T47D (cell line): ENCODE measurements around the gene SDF2L1.

ENCODE experiments used
- DNase-seq, 2 experiments: peaks; one replicate each; pipeline versions ENCODE4 v3.0.0 to v3.0.0-alpha.2; 2011 to 2012; ENCODE audit warnings: low read depth in 1 of 2, low spot score in 1 of 2
- JUND ChIP-seq: IDR thresholded peaks from 2 replicates; pipeline ENCODE4 v1.6.1; 2012; ENCODE audit warnings: low read depth
- in situ Hi-C: cut with HindIII; loops from 2 replicates; pipeline ENCODE4 v1.10.0; 2016; ENCODE audit warnings: low sequenced_read_pairs, low pct_unique_long_range_greater_than_20kb

Gene SDF2L1

DNA sequence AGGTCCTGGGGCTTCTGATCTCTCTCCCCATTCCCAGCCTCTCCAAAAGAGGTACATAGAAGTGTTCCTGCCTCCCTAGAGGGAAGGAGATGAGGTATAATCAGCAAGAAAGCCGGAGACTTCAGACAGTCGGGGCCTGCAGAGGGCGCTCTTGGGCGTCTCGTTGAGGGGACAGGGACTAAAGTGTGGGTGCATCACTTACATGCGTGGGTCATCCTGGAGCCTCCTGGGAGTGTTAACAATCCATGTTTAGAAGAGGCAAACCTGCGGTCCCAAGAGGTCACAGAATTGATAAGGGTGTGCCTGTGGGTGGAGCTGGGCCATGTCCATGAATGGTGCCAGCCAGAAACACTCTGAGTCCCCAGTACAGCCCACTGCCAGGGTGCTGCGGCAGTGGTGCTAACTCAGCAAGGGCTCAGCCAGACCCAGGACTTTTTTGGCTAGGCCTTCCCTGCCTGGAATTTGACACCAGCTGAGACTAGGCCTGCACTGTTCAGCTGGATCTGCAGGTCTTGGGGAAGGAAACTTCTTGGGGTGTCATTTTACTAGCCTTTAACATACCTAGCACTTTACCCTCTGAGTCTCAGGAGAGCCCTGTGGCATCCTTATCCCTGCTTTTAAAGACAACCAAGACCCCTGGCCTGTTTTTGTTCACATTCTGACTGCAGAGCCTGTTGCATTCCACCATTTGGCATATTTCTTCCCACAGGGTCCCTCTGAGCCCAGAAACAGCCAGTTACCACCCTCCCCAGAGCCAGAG, 17.8 kb upstream of the SDF2L1 start:
- in situ Hi-C loops = no loop called here
- peak; percentile 21 to 77 for DNase-seq
- no peak for TF ChIP-seq JUND

DNA sequence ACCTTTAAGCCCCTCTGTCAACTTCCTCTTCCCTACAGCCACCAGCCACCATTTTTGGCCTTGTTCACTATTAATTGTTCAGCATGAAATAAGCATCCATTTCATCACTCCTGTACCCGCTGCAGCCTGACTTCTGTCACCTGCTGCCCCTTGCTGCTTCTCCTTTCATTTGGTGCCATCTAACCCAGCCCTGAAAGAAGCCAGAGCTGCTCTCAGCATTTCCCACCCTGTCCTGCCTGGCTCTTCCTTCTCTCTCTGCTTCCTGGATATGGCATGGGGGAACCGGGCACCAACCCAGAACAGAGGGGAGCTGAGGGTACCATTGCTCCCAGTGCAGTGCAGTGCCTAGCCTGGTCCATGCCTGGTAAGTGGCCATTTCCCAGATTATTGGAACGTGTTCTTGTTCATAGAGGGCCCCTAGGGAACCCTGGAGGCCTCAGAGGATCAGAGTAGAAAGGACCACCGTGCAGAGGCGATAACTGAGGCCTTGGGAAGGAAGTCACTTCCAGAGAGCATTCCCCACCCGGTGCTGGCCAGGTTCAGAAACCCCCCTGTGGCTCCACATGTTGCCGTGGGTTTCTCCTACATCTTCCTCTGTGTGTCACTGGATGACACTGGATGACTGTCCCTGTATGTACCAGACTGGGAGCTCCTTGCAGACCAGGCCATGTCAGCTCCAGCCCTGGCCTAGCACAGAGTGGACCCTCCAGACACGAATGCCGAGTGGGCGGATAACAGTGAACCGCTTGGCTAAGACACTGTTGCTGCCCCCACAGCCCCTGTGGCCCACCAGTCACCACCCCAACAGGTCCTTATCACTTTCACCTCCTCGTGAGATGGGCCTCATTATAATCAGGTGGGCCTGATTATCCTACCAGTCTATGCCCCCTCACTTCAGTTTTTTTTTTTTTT, 17.0 kb upstream of the SDF2L1 start:
- in situ Hi-C loops = no loop called here
- DNase-seq = no peak
- no peak for TF ChIP-seq JUND

DNA sequence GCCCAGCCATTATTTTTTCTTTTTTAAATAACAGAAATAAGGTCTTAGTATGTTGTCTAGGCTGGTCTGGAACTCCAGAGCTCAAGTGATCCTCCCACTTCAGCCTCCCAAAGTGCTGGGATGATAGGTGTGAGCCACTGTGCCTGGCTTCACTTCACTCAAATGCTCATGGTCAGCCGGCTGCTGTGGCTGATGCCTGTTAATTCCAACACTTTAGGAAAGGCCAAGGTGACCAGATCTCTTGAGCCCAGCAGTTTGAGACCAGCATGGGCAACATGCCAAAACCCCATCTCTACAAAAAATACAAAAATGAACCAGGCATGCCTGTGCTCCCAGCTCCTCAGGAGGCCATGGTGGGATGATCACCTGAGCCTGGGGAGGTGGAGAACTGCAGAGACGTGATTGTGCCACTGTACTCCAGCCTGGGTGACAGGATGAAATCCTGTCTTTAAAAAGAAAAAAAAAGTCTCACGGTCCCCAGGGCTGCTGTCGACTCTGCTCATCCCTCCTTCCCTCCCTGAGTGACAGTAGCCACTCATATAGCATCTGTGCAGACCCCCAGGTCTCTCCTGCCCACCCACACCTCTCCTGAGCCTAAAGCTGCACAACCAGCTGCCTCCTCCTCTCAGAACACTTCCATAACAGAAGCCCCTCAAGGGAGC, 15.9 kb upstream of the SDF2L1 start:
- no peak for TF ChIP-seq JUND
- in situ Hi-C loops = no loop called here
- no peak for DNase-seq

DNA sequence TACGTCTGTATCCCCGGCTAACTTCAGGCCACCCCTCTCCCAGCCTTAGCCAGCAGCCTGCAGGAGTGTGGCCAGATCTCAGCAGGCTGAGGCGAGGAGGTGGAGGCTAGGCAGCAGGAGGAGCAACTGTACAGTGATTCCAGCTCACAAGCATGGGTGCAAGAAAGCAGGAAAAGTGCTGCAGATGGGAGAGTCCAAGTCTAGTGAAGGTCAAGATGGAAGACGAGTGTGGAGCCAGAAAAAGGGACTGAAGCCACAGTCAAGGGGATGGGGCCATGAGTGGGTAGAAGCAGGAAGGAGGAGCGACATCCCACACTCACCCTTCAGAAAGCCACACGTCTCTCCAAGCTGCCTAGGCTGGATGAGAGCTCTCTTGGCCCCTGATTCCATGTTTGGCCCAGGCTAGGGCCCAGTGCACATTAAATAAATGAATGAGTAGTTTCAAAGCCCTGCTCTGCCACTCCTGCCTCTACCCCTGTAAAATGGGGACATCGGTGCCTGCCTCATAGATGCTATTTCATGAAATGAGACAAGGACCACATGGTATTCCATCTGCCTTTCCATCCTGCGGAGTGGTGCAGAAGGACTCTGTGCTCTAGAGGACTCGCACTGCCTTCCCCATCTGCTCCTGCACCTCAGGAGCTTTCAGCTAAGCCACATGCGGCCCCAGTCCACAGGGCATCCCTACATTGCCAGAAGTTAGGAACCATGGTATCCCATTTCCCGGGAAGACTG, 15.2 kb upstream of the SDF2L1 start:
- no peak for TF ChIP-seq JUND
- in situ Hi-C loops = no loop called here
- DNase-seq = no peak

DNA sequence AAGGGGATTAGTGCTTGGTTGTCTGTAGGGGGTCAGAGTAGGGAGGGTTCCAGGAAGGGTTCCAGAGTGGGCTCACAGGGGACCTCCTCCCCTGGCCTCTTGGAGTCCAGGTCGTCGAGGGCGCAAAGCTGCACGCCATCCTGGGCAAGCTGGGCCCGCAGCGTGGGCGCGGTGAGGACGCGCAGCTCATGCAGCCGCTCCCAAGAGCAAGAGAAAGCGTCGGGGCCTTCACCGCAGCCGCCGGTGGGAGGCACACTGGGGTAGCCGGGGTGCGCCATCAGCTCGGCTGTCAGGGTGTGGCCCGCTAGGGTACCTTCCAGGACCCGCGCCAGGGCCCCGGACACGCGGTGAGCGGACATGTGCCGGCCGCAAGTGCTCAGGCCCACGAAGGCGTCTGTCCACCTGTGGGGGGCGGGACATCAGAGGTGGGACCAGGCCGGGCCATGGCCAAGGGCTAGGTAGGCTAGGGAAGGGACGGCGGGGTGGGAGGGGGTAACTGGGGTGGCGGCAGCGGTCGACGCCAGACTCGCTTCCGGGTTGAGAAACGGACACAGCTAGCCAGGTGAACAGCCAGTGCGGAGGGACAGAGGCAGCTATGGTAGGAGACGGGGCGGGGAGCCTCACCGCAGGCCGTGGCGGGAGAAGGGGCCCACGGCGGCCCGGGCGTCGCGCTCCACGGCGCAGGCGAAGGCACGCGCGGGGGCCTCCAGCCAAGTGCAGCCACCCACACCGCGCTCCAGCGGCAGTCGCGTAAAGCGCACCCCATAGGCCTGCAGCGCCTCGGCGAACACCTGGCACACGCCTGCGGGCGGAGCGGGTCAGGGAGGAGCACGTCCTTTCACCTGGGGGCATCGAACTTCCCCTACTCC, 13.5 kb upstream of the SDF2L1 start:
- DNase-seq = no peak
- in situ Hi-C loops = no loop called here
- TF ChIP-seq JUND = no peak

DNA sequence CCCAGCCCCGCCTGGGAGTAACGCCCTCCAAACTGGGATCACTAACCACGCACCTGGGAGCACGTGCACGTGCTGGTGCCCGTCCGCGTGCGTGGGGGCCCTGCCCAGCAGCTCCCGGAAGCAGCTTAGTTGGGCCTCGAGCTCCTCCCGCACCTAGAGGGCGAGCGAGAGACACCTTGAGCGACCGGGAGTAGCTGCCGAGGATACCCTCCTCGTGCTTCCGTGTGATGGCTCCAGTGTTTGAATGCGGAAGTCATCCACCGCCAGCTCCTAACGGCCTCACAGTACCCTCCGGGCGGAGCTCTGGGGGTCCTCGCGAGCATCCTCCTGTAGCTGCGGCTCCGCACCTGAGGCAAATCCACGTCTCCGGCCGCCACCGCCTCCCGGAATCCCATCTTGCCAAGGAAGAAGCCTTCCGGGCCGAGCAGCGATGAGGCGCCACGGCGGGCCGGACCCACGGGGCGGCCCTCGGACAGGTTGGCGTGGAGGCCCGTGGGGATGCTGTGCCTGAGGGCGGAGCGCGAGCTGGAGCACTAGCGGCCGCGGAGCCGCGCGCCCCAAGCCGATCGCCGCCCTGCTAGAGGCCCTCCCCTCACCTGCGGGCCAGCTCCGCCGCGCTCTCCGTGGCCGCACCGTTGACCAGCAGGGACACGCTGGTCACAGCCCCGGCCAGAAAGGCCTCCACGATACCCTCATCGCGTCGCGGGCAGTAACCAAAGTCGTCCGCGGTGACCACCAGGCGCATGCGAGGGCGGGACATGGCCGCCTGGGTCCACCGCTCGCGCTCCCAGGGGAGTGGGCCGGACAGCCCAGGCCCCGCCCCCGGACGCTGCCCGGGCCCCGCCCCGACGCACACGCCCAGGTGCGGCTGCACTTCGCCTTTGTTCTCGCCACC, 12.6 kb upstream of the SDF2L1 start, which contains the start of gene YDJC:
Gene YDJC (minus strand): TSS at position 768 of the 895 bp plus-strand sequence. CDS start 8 bp downstream, at position 760.
- peak; percentile 66 to 94 for DNase-seq
- in situ Hi-C loops = no loop called here
- no peak for TF ChIP-seq JUND

DNA sequence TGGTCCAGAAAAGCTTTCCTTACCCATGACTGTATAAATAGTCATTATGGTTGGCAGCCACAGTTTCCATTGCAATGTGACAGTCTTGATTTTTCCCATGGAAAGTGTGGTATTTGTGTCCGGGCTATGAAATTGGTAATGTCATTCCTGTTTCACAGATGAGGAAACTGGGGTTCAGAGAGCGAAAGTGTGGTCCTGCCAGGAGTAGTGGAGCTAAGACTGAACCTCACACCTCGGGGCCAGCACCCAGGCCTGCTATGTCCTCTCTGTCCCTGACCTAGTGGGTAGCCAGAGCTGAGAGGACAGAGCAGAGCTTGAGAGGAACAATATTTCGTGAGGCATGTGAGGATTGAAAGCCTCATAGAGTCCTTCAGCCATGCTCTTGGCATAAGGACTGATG, 11.1 kb upstream of the SDF2L1 start:
- in situ Hi-C loops = no loop called here
- no peak for TF ChIP-seq JUND
- DNase-seq = no peak

DNA sequence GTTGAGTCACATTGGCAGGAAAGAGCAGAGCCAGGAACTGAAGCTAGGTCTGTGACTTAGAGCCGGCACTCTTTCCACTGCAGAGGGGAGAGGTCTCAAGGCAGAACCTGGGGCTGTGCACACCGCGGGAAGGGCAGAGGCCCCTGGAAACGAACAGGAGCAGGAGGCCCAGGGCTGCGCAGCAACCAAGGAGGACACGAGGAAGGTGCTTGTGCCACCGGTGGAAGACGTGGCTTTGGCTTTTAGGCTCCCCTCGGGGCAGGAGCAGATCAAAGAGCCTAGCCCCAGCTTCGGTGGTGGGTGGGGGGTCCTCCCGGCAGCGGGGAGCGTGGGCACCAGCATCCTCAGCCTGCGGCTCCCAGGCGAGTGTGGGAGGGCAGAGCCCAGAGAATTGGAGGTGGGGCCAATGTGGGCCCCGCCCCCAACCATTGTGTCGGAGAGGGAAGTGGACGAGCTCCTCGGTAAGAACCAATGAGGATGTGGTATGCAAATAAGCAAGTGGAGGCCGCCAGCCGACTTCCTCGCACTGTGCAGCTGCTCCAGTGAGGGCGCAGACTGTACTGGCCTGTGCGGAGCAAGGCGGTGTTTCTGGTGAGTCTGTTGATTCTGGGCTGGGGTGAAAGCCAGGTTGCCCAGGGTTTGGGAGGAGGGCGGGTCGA, 9.7 kb upstream of the SDF2L1 start, which contains the start of gene CCDC116:
Gene CCDC116 (plus strand): TSS at position 524 of the 659 bp plus-strand sequence. CDS start 422 bp downstream, outside the sequence.
- in situ Hi-C loops = no loop called here
- peak; percentile 38 to 90 for DNase-seq
- TF ChIP-seq JUND = no peak

DNA sequence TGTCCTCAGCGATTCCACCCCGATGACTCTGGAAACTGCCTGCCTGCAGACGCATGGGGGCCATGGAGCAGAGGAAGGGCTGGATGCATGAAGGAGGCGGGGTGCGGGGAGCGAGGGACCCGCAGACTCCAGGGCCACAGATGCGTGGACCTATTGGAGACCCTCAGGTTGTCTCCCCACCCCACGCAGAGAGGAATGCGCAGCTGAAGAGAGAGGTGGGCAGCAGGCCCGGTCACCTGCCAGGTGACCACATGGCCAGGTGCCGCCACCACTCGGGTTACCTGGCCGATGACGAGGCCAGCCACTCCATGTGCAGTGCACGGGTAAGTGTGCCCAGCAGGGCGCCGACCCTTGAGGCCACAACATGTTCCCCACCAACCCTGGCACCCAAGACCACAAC, 9.2 kb upstream of the SDF2L1 start:
- in situ Hi-C loops = no loop called here
- no peak for DNase-seq
- no peak for TF ChIP-seq JUND

DNA sequence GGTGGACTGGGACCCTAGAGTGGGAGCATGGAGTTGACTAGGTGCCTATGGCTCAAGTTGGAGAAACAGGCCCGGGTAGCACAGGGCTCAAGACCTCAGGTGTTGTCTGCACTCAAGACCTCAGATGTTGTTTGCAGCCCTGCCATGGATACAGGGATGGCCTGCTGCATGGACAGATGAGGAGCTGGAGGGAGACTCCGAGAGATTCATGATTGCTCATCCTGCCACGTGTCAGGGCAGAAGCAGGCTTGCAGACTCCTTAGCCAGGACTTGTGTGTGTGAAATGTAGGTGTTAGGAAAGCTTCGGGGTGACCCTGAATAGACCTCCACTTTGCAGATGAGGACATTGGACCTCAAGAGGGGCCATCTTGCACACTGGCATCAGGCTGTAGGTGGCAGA, 8.6 kb upstream of the SDF2L1 start:
- DNase-seq = no peak
- in situ Hi-C loops = no loop called here
- TF ChIP-seq JUND = no peak
